Airway epithelial cell (primary cell): ENCODE measurements around the gene WDR31. TPM values are rescaled to one million over a fixed set of nuclear protein-coding genes. Genes with fewer than 3 reads are reported as not detected.

Experiments
- total RNA-seq: library from RNA; depleted of rRNA; stranded (reverse); fragments of >200 nt; gene quantifications from 2 replicates; pipeline ENCODE4 v1.2.3, GENCODE V29; 2015

WDR31 gene
- 0.33 and 1.7 TPM in 2 replicates for total RNA-seq

DNA sequence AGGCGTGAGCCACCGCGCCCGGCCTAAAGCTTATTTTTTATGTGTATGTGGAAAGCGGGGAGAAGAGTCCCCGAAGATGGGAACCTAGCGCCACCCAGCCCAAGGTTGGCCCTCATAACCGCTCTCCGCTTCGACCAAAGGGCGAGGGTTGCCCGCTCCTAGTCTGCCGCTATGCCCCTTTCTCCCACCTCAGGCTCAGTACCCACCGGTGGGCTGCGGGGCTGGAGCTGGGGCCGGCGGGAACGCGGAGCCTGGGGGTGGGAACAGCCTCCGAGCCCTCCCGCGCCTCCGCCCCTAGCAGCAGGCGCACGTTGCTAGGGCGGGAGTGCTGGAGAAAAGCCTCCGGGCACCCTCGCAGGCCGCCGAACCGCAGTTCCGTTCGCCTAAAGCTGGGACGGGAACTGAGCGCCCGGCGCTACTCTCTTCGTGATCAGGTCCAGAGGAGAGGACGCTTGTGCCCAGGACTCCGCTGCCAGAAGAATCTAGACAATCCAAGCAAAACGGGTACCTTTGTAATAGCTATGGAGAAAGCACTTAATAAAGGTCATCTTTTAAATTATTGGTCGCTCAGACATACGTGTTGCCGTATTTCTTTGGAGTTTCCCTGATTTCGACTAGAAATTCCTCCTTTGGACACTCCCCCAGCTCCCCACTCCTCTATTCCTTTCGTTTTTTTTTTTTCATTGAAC, at the start of gene WDR31:
TSS of gene WDR31 (minus strand) at position 265 of the 689 bp plus-strand sequence. CDS start 8,253 bp downstream, outside the sequence.

DNA sequence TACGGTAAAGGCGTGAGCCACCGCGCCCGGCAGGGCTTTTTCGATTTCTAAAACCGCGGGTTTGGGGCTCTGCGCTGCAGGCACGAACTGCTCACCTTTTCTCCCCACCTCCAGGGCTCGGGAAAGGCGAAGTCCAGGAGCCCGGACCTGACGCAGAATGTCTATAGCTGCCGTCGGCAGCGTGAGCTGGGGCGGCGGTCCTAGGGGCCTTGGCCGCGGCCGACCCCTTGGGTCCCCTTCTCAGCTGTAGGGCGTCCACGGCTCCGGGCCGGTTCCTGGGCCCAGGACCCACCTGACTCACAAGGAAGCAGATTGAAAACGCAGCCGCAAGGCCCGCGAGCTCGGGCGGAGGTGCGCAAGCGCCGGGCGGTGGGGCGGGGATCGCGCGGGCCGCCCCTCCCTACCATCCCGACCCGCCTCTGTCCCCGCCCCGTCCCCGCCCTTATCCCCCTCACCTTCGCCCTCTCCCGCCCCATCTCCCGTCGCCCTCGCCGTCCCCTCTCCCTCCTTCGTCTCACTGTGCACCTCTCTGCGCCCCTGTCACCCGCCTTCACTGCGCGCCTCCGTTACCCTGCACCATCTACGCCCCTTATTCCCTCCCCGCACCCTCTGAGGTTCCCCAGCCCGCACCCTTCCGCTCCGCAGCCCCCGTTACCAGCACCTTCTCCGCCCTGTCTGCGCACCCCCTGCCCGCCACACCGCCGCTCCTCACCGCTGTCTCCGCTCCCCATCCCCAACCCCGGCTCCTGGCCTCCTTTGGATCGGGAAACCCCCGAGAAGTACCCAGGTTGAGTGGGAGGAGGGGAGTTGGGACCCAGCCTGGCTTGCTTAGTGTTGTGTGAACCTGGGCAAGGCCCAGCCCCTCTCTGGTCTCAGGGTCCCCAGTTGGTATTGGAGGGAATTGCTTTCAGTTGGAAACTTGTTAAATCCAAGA, 36.8 kb upstream of the WDR31 start, which contains the start of gene HDHD3:
TSS of gene HDHD3 (minus strand) at position 353 of the 934 bp plus-strand sequence. CDS start 2,632 bp downstream, outside the sequence.

DNA sequence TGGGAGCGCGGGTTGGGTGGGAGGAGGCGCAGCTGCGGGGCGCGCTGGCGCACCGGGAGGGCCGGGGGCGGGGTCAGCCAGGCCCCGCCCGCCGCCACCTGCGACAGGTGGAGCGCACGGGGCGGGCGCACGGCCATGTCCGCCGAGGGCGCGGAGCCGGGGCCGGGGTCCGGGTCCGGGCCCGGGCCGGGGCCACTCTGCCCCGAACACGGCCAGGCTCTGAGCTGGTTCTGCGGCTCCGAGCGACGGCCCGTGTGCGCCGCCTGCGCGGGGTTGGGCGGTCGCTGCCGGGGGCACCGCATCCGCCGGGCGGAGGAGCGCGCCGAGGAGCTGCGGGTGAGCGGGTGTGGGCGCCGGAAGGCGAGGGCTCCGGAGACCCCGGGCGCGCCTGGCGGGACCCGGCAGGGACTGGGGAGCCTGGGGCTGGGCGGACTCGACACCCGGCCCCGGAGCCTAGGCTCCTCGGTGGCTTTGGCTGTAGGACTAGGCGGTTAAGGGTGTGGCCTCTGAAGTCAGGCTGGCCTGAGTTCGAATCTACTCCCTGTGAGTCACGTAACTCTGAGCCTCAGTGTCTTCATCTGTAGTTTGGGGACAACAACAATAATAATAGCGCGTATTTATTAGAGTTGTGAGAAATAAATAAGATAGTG, 9.5 kb upstream of the WDR31 start, which contains the start of gene BSPRY:
TSS of gene BSPRY (plus strand) at position 97 of the 650 bp plus-strand sequence. CDS start at position 136, 39 bp downstream.

DNA sequence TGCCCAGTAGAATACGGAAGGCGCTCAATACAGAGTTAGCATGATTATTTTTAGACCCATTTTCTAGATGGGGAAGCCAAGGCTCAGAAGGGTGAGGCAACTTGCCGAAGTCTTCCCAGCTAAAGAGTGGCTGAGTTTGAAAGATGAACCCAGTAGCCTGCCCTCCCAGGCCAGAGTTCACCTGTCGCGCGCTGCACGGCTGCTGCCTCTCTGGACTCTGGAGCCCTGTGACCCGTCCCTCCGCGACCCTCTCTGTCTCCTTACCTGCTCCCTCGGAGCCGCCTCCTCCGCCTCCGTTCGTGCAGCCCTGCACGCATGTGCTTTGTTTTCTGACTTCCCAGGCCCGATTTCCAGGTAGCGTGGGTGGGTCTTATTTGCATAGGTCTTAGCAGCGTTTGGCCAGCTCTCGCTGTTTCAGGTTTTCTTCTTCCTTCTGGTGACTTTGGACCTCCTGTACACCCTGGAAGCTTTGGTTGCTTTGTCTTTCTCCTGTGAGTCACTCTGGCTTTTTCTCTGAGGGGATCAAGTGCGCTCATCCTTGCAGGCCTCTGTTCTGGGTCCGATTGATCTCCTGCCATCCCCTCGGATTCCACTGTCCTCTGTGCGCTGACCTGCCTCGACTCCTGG, 37.2 kb downstream of the WDR31 start, which contains the start of gene RNF183:
TSS of gene RNF183 (minus strand) at position 585 of the 627 bp plus-strand sequence. CDS start 5,192 bp downstream, outside the sequence.

DNA sequence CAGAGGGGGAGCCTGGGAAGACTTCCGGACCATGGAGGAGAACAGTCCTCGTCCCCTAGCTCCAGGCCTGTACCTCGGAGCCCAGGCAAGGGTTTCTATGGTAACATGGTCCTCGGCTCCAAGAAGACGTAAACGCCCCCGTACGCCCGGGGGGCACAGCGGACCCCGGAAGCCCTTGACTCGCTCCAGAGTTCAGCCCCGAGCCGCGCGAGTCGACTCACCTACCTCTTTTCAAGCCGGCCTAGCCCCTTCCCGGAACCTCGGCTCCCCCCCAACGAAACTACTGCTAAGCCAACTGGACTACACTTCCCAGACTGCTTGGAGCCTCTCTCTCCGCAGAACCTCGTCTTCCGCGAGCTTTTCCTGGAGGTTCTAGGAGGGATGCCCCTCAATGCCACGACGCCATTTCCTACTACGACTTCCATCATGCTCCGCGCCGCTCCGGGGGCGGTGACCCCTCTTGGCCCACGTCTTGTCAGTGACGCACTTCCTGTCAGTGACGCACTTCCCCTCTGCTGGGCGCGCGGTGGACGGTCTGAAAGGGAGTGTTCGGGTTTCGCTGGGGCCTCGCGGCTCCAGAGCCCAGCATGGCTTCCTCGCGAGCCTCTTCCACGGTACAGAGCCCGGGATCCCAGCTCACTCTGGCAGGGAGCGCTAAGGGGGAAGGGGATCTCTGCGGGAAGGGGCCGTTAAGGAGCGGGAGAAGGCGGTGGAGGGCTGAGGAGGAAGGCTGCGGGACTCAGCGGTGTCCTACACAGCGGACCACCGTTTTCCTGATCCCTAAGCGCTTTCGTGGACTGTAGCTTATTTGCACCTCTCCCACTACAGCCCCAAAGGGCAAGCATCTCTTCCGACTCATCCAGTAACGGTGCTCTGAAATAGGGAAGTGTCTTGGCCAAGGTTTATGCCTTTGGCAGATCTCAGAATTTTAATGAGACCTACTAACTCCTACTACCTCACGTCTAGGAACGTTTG, 64.6 kb downstream of the WDR31 start, which contains the start of the genes CDC26 and PRPF4:
TSS of gene CDC26 (minus strand) at position 416 of the 975 bp plus-strand sequence. CDS start 3,065 bp downstream, outside the sequence.
TSS of gene PRPF4 (plus strand) at position 502 of the 975 bp plus-strand sequence. CDS start at position 588, 86 bp downstream.

Other genes with a start within 250 kb of the WDR31 start
- 25.4 and 26.0 TPM in 2 replicates for gene SLC31A2, start 189.3 kb downstream of the WDR31 start, total RNA-seq
- gene FKBP15, start 119.0 kb downstream of the WDR31 start, total RNA-seq = 10.9 and 17.1 TPM in 2 replicates
- 11.3 and 17.5 TPM in 2 replicates for gene SLC31A1, start 118.7 kb downstream of the WDR31 start, total RNA-seq
- 36.1 and 49.1 TPM in 2 replicates for gene CDC26, start 64.7 kb downstream of the WDR31 start, total RNA-seq
- 31.2 and 33.0 TPM in 2 replicates for gene PRPF4, start 64.6 kb downstream of the WDR31 start, total RNA-seq
- 0.21 TPM in 1 of 2 replicates, not detected in the other for gene RNF183, start 36.9 kb downstream of the WDR31 start, total RNA-seq
- gene BSPRY, start 9.3 kb upstream of the WDR31 start, total RNA-seq = 15.2 and 15.3 TPM in 2 replicates
- 18.0 and 21.3 TPM in 2 replicates for gene HDHD3, start 36.7 kb upstream of the WDR31 start, total RNA-seq
- gene ALAD, start 61.0 kb upstream of the WDR31 start, total RNA-seq = 5.1 and 9.9 TPM in 2 replicates
- 62.2 and 67.4 TPM in 2 replicates for gene POLE3, start 70.4 kb upstream of the WDR31 start, total RNA-seq
- 0.09 and 0.35 TPM in 2 replicates for gene C9orf43, start 70.5 kb upstream of the WDR31 start, total RNA-seq
- 19.0 and 29.8 TPM in 2 replicates for gene RGS3, start 123.5 kb upstream of the WDR31 start, total RNA-seq